NCI-H1417 (cell line): Measurements from ENCODE around the gene NIN.

ENCODE experiments used
- DNase-seq, 3 experiments: peaks; one replicate each; lab custom pipeline; 2025; lab: John Stamatoyannopoulos, UW

NIN gene

GRCh38 chr14:50792634-50793068, 38.3 kb downstream of the NIN start:
- DNase-seq = no peak

GRCh38 chr14:50792051-50792477, 38.9 kb downstream of the NIN start:
- no peak for DNase-seq

GRCh38 chr14:50791201-50791600, 39.8 kb downstream of the NIN start:
- no peak for DNase-seq

DNA sequence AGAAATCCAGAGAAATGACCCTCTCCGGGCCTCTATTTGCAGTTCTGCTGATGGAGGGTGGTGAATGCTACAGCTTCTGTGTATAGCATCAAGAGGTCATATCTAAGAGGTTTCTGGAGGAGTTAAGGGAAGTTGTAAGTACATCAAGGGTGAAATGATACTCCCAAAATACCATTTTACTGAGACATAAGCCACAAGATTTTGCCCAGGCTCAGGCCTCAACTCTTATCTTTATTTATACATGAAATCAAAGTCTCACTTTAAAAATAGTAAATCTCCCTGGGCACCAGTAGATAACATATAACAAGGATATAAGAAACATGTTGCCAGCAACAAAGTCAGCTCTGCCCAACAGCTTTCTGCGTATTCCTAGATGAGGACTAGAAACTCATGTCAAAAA, 40.4 kb downstream of the NIN start:
- no peak for DNase-seq

- no peak for DNase-seq
These were observed 44.1 kb downstream of the NIN start for GRCh38 chr14:50786751-50787464.

GRCh38 chr14:50785457-50786063, 45.4 kb downstream of the NIN start:
- no peak for DNase-seq

- no peak for DNase-seq
These were observed 46.1 kb downstream of the NIN start for GRCh38 chr14:50784683-50785456.

DNA sequence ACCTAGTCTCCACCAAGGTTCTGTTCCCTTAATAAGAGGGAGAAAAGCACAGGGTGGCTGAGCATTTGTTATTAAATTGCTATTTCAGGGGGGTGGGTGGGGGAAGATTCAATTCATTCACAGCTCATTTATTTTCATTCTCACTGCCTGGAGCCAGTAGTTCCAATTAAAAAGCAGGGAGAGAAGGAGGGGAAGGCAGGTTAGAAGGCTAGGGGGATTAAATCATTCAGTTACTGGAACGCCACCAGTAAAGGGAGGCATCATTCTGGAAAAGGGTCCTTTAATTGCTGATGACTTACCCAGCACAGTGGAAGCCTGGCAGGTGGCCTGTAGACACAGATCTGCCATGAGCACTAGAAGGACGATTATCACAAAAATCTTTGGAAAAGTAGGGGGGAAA, 47.4 kb downstream of the NIN start:
- peak in 1 of 3 experiments; percentile 61 for DNase-seq

DNA sequence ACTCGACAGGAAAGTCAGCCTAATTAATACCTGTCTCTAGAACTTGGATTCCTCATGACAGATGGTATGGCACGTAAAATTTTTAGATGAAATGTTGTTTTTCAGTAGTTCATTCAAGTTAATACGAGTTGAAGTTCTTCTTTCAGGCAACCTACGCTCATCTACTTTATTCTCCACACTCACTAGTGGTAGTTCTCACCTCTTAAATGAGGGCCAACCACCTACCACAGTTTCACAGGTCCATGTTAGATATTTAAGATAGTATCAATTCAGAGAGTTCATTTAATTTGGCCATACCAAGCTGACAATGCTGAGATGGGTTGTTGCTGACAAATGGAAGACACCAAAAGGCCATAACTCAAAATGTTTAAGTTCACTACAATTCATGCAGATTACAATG, 50.6 kb downstream of the NIN start:
- DNase-seq = no peak

DNA sequence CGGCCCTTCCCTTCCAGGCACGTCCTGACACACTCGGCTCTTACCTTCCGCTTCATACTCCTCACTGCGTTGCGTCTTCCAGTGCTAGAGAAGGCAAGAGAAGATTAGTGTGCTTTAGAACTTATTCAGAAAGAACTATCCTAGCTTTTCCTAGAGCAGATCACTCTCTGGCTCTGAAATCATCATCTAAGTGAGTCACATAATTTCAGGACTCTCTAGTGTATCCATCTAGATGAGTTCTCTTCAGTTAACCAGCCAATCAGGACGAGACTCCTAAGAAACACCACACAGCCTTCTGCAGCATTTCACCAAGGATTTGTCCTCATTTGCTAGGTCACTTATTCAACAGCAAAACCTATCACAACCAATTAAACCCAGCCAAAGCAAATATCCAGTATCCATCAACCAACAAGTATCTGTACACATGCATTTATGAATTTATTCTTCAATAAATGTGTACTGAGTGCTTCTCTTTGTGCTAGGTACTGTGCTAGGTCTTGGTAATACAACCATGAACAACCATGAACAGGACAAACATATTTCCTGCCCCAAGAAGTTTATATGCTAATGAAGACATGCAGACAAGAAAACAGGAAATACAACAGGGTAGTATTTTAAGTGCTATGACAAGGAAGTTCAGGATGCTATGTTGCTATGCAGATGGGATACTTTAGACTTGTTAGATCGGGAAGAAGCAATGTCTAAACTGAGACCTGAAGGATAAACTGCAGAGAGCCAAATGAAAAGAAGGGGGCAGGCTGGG, 52.1 kb downstream of the NIN start:
- DNase-seq = no peak

- no peak for DNase-seq
These were observed 54.4 kb downstream of the NIN start for GRCh38 chr14:50776522-50776921.

- no peak for DNase-seq
These were observed 55.6 kb downstream of the NIN start for GRCh38 chr14:50775357-50775756.

- DNase-seq = no peak
These were observed 56.3 kb downstream of the NIN start for GRCh38 chr14:50774542-50775267.

- peak; percentile 24 to 79 (median 60) for DNase-seq
These were observed 57.1 kb downstream of the NIN start for GRCh38 chr14:50773632-50774541.

DNA sequence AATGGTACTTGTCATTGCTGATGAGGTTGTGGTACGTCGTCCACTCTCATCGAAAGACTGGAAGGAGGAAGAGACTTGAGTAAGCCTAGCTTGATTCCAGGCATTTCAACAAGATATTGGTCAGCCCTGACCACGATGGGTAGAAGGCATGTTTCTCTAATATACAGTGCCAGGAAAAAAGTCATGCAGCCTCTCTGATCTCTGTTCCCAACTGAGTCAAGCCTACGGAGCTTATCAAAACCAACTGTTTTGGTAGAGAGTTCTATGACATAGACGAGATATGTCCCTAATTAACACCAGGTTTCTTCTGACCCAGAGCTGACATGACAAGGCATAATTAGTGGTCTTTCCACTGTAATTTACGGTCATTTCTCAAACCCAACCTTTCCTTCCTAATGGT, 58.5 kb downstream of the NIN start:
- DNase-seq = peak in 1 of 3 experiments; percentile 22

- DNase-seq = no peak
These were observed 60.4 kb downstream of the NIN start for GRCh38 chr14:50770586-50770985.

DNA sequence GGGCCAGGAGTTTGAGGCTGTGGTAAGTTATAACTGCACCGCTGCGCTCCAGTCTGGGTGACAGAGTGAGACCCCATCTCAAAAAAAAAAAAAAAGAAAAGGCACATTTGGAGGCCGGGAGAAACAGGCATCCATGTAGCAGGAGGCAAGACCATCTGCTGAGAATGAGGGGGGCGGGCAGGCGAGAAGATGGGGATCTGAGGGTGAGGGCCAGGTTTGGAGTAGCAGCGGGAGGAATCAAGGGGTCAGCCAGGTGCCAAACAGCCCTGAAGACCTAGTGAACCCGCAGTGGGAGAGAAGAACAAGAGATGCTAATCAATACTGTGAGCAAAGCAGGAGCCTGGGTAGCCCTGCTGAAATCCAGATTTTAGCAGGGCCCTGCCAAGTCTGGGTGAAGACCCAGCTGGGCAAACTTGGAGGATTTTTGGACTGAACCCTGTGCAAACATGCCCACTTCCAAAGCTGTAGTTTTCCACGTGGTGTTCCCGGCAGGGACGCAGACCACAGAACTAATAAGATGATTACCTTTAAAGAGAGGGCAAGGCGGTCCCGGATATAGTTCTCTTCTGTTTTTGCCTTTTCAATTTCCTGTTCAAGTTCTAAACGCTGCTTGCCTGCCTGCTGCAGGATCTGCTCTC, 61.0 kb downstream of the NIN start:
- DNase-seq = no peak

DNA sequence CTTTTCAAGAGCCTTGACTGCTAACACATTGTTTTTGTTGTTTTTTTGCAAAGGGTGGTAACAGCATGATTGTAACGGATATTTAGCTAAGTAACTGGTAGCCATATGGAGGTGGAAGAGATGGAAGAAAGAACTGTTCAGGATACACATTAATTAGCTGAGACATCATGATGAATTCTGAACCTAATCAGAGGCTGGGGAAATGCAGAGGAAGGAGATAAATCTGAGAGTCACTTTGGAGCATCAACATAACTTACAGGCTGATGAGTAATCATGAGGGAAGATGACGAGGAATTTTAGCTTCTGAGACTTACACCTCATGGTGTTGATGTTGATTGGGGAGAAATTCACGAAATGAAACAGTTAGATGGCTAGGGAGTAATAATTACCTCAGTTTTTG, 62.3 kb downstream of the NIN start:
- DNase-seq = no peak

DNA sequence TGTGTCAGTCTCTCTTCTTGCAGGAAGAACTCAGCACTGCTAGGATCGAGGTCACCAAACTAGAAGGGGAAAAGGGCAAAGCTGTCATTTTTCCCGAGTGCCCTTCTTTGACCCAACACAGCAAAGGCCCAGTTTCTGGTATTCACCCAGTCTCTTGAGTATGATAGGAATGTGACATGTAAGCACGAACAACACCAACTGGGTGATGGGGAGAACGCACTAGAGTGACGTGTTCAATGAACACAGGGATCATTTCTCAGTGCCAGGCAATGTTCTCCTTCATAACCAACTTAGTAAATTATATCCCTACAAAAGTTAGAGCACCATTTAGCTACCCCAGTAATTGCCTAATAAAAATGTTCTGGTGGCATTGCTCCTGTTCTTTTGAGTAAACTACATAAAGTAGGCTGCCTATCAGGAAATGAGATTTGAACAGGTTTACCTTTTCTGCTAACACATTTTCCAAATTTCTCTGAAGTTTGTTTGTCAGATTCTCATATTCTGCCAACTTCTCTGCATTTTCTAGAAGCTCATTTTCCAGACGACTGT, 64.5 kb downstream of the NIN start:
- no peak for DNase-seq
